ENCODE data around the gene GASK1A.

- no peak for TF ChIP-seq CTCF (IDR thresholded peaks at IDR 0.05)
- no peak for TF ChIP-seq POLR2A (IDR thresholded peaks at IDR 0.05)
These were observed 31.5 kb downstream of the GASK1A start for GRCh38 chr3:43010638-43011037.

Data from heart left ventricle (tissue), 13 donors.